ENCODE results near the gene ZMIZ2. TPM values are rescaled to one million over a fixed set of nuclear protein-coding genes. Genes with fewer than 3 reads are reported as not detected.

The ZMIZ2 gene
- total and polyA plus RNA-seq, 9 of the 15 experiments (the other 6 are each of a cell fraction or from before 2014, with no cell fraction given) = 0.13 to 40.3 (median 4.9) TPM

DNA sequence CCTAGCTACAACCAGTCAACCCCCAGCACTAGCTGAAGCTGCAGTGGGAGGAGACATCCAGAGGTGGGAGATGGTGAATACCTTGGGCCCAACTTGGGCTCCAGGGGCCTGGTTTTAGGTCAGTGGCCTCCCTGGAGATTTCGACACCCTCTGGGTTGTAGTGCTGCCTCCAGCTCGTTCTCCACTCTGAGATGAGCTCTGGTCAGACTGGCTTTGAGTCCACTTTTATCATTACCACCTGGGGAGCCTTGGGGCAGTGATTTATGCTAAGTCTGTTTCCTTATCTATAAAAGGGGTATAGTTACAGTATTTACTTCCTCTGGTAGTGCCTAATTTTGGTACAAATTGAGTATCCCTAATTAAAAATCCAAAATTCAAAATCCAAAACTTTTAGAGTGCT lies 70.6 kb downstream of the ZMIZ2 start (continued):
- TF ChIP-seq DACH1 (IDR thresholded peaks at IDR 0.05; ENCODE audit: partially characterized antibody) (no peak), ZFP36 (IDR thresholded peaks at IDR 0.05; ENCODE audit: low read depth, low read length, partially characterized antibody) (no peak), POLR2AphosphoS5 (IDR thresholded peaks at IDR 0.05; ENCODE audit: control insufficient read depth, insufficient read depth, low read depth, low read length) (no peak), CREBBP (IDR thresholded peaks at IDR 0.05; ENCODE audit: low read depth, low read length) (no peak), NCOA6 (IDR thresholded peaks at IDR 0.05) (no peak), ZNF384 (IDR thresholded peaks at IDR 0.05; ENCODE audit: low read depth, low read length) (no peak)

Other genes starting within 250 kb of the ZMIZ2 start
Only the 7 nearest of the 8 such genes appear.
- 0.18 TPM in 1 of 2 replicates, not detected in the other for gene NPC1L1, start 207.5 kb upstream of the ZMIZ2 start, total RNA-seq (2014; rRNA removed)
- not detected in 2 replicates for gene NPC1L1, start 207.5 kb upstream of the ZMIZ2 start, total RNA-seq (2014; rRNA removed; fragmentation: Illumina TruSeq; extraction: Trizol)
- gene NPC1L1, start 207.5 kb upstream of the ZMIZ2 start, total RNA-seq (2015; rRNA removed; fragmentation: Illumina TruSeq; extraction: Trizol) = not detected in 2 replicates
- gene NPC1L1, start 207.5 kb upstream of the ZMIZ2 start, total RNA-seq (2021) = 0.02 and 0.07 TPM in 2 replicates
- gene NPC1L1, start 207.5 kb upstream of the ZMIZ2 start, polyA plus RNA-seq (2011; rRNA removed) = 0.08 and 0.14 TPM in 2 replicates
- 0.01 and 0.06 TPM in 2 replicates for gene NPC1L1, start 207.5 kb upstream of the ZMIZ2 start, polyA plus RNA-seq (2014; fragmentation: Illumina TruSeq; extraction: Trizol)
- not detected for gene NPC1L1, start 207.5 kb upstream of the ZMIZ2 start, polyA plus RNA-seq (2014; fragmentation: Nextera tagmentation; extraction: Ambion mirVana)
- 0.07 TPM in 1 of 2 replicates, not detected in the other for gene NPC1L1, start 207.5 kb upstream of the ZMIZ2 start, polyA plus RNA-seq (2014; rRNA removed)
- gene DDX56, start 174.9 kb upstream of the ZMIZ2 start, total RNA-seq (2014; rRNA removed) = 102 and 133 TPM in 2 replicates
- 91.2 and 103 TPM in 2 replicates for gene DDX56, start 174.9 kb upstream of the ZMIZ2 start, total RNA-seq (2014; rRNA removed; fragmentation: Illumina TruSeq; extraction: Trizol)
- gene DDX56, start 174.9 kb upstream of the ZMIZ2 start, total RNA-seq (2015; rRNA removed; fragmentation: Illumina TruSeq; extraction: Trizol) = 89.1 and 90.8 TPM in 2 replicates
- gene DDX56, start 174.9 kb upstream of the ZMIZ2 start, total RNA-seq (2021) = 145 and 155 TPM in 2 replicates
- 110 and 120 TPM in 2 replicates for gene DDX56, start 174.9 kb upstream of the ZMIZ2 start, polyA plus RNA-seq (2011; rRNA removed)
- gene DDX56, start 174.9 kb upstream of the ZMIZ2 start, polyA plus RNA-seq (2014; fragmentation: Illumina TruSeq; extraction: Trizol) = 114 and 133 TPM in 2 replicates
- gene DDX56, start 174.9 kb upstream of the ZMIZ2 start, polyA plus RNA-seq (2014; fragmentation: Nextera tagmentation; extraction: Ambion mirVana) = 10 to 100 TPM; 33.0 to 45.2 TPM
- 96.7 and 109 TPM in 2 replicates for gene DDX56, start 174.9 kb upstream of the ZMIZ2 start, polyA plus RNA-seq (2014; rRNA removed)
- 40.0 and 53.8 TPM in 2 replicates for gene TMED4, start 166.6 kb upstream of the ZMIZ2 start, total RNA-seq (2014; rRNA removed)
- gene TMED4, start 166.6 kb upstream of the ZMIZ2 start, total RNA-seq (2014; rRNA removed; fragmentation: Illumina TruSeq; extraction: Trizol) = 40.6 and 42.1 TPM in 2 replicates
- gene TMED4, start 166.6 kb upstream of the ZMIZ2 start, total RNA-seq (2015; rRNA removed; fragmentation: Illumina TruSeq; extraction: Trizol) = 43.8 and 44.3 TPM in 2 replicates
- 44.5 and 44.6 TPM in 2 replicates for gene TMED4, start 166.6 kb upstream of the ZMIZ2 start, total RNA-seq (2021)
- 64.0 and 75.5 TPM in 2 replicates for gene TMED4, start 166.6 kb upstream of the ZMIZ2 start, polyA plus RNA-seq (2011; rRNA removed)
- 40.5 and 44.2 TPM in 2 replicates for gene TMED4, start 166.6 kb upstream of the ZMIZ2 start, polyA plus RNA-seq (2014; fragmentation: Illumina TruSeq; extraction: Trizol)
- 10 to 100 TPM; 20.3 to 23.1 TPM for gene TMED4, start 166.6 kb upstream of the ZMIZ2 start, polyA plus RNA-seq (2014; fragmentation: Nextera tagmentation; extraction: Ambion mirVana)
- 55.3 and 56.4 TPM in 2 replicates for gene TMED4, start 166.6 kb upstream of the ZMIZ2 start, polyA plus RNA-seq (2014; rRNA removed)
- gene OGDH, start 142.2 kb upstream of the ZMIZ2 start, total RNA-seq (2014; rRNA removed) = 38.6 and 50.0 TPM in 2 replicates
- 20.5 and 21.8 TPM in 2 replicates for gene OGDH, start 142.2 kb upstream of the ZMIZ2 start, total RNA-seq (2014; rRNA removed; fragmentation: Illumina TruSeq; extraction: Trizol)
- 19.4 and 20.2 TPM in 2 replicates for gene OGDH, start 142.2 kb upstream of the ZMIZ2 start, total RNA-seq (2015; rRNA removed; fragmentation: Illumina TruSeq; extraction: Trizol)
- 80.3 and 86.6 TPM in 2 replicates for gene OGDH, start 142.2 kb upstream of the ZMIZ2 start, total RNA-seq (2021)
- 23.5 and 44.6 TPM in 2 replicates for gene OGDH, start 142.2 kb upstream of the ZMIZ2 start, polyA plus RNA-seq (2011; rRNA removed)
- gene OGDH, start 142.2 kb upstream of the ZMIZ2 start, polyA plus RNA-seq (2014; fragmentation: Illumina TruSeq; extraction: Trizol) = 58.8 and 59.1 TPM in 2 replicates
- gene OGDH, start 142.2 kb upstream of the ZMIZ2 start, polyA plus RNA-seq (2014; fragmentation: Nextera tagmentation; extraction: Ambion mirVana) = 1 to 10 TPM; 3.1 to 6.3 TPM
- gene OGDH, start 142.2 kb upstream of the ZMIZ2 start, polyA plus RNA-seq (2014; rRNA removed) = 31.4 and 31.6 TPM in 2 replicates
- 2,805 and 3,364 TPM in 2 replicates for gene PPIA, start 47.8 kb downstream of the ZMIZ2 start, total RNA-seq (2014; rRNA removed)
- gene PPIA, start 47.8 kb downstream of the ZMIZ2 start, total RNA-seq (2014; rRNA removed; fragmentation: Illumina TruSeq; extraction: Trizol) = 4,631 and 4,826 TPM in 2 replicates
- 3,943 and 3,973 TPM in 2 replicates for gene PPIA, start 47.8 kb downstream of the ZMIZ2 start, total RNA-seq (2015; rRNA removed; fragmentation: Illumina TruSeq; extraction: Trizol)
- 2,583 and 2,768 TPM in 2 replicates for gene PPIA, start 47.8 kb downstream of the ZMIZ2 start, total RNA-seq (2021)
- 5,196 and 6,697 TPM in 2 replicates for gene PPIA, start 47.8 kb downstream of the ZMIZ2 start, polyA plus RNA-seq (2011; rRNA removed)
- 7,504 and 8,032 TPM in 2 replicates for gene PPIA, start 47.8 kb downstream of the ZMIZ2 start, polyA plus RNA-seq (2014; fragmentation: Illumina TruSeq; extraction: Trizol)
- gene PPIA, start 47.8 kb downstream of the ZMIZ2 start, polyA plus RNA-seq (2014; fragmentation: Nextera tagmentation; extraction: Ambion mirVana) = 1,000 to 10,000 TPM; 2,984 to 3,298 TPM
- 6,267 and 7,127 TPM in 2 replicates for gene PPIA, start 47.8 kb downstream of the ZMIZ2 start, polyA plus RNA-seq (2014; rRNA removed)
- gene H2AZ2, start 99.2 kb downstream of the ZMIZ2 start, total RNA-seq (2014; rRNA removed) = 380 and 497 TPM in 2 replicates
- 286 and 296 TPM in 2 replicates for gene H2AZ2, start 99.2 kb downstream of the ZMIZ2 start, total RNA-seq (2014; rRNA removed; fragmentation: Illumina TruSeq; extraction: Trizol)
- 217 and 219 TPM in 2 replicates for gene H2AZ2, start 99.2 kb downstream of the ZMIZ2 start, total RNA-seq (2015; rRNA removed; fragmentation: Illumina TruSeq; extraction: Trizol)
- 273 and 286 TPM in 2 replicates for gene H2AZ2, start 99.2 kb downstream of the ZMIZ2 start, total RNA-seq (2021)
- 276 and 382 TPM in 2 replicates for gene H2AZ2, start 99.2 kb downstream of the ZMIZ2 start, polyA plus RNA-seq (2011; rRNA removed)
- 213 and 246 TPM in 2 replicates for gene H2AZ2, start 99.2 kb downstream of the ZMIZ2 start, polyA plus RNA-seq (2014; fragmentation: Illumina TruSeq; extraction: Trizol)
- gene H2AZ2, start 99.2 kb downstream of the ZMIZ2 start, polyA plus RNA-seq (2014; fragmentation: Nextera tagmentation; extraction: Ambion mirVana) = 100 to 1,000 TPM; 105 to 118 TPM
- gene H2AZ2, start 99.2 kb downstream of the ZMIZ2 start, polyA plus RNA-seq (2014; rRNA removed) = 295 and 305 TPM in 2 replicates
- 5.6 and 6.2 TPM in 2 replicates for gene PURB, start 136.7 kb downstream of the ZMIZ2 start, total RNA-seq (2014; rRNA removed)
- gene PURB, start 136.7 kb downstream of the ZMIZ2 start, total RNA-seq (2014; rRNA removed; fragmentation: Illumina TruSeq; extraction: Trizol) = 13.5 and 14.8 TPM in 2 replicates
- 10.6 and 11.2 TPM in 2 replicates for gene PURB, start 136.7 kb downstream of the ZMIZ2 start, total RNA-seq (2015; rRNA removed; fragmentation: Illumina TruSeq; extraction: Trizol)
- 12.7 and 13.1 TPM in 2 replicates for gene PURB, start 136.7 kb downstream of the ZMIZ2 start, total RNA-seq (2021)
- gene PURB, start 136.7 kb downstream of the ZMIZ2 start, polyA plus RNA-seq (2011; rRNA removed) = 7.3 and 8.3 TPM in 2 replicates
- 12.8 and 14.1 TPM in 2 replicates for gene PURB, start 136.7 kb downstream of the ZMIZ2 start, polyA plus RNA-seq (2014; fragmentation: Illumina TruSeq; extraction: Trizol)
- 1 to 10 TPM; 1.6 TPM for gene PURB, start 136.7 kb downstream of the ZMIZ2 start, polyA plus RNA-seq (2014; fragmentation: Nextera tagmentation; extraction: Ambion mirVana)
- gene PURB, start 136.7 kb downstream of the ZMIZ2 start, polyA plus RNA-seq (2014; rRNA removed) = 8.8 and 9.8 TPM in 2 replicates